ENCODE results near the gene ATM.
"Not testable (repeated sequence)": the region's sequence is repeated elsewhere in the genome, so short reads cannot be mapped to it uniquely, and the experiment has no call there.

The ATM gene

DNA sequence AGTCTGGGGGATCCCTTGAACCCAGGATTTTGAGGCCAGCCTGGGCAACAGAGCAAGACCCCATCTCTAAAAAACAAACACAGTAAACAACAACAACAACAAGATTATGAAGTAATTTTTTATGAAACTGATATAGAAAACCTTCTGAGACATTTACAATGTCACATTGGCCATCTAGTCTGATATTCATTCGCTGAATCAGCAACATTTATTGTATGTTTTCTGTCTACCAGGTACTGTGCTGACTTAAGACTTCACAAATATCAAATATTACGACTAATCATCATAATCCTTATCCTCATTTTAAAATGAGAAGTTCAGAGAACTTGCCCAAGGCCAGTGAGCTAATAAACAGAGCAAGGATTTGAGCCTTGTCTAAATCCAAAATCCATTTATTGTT is 120.8 kb downstream of the ATM start:
- Histone ChIP-seq H3K9ac (ENCODE audit: low read length) (no peak overlapping the region), H3K4me3 (ENCODE audit: low read depth in 1 of 2, low read length in 2 of 2) (no peak overlapping the region), H3K27ac (ENCODE audit: low read depth, low read length) (no peak overlapping the region), H3K9me3 (ENCODE audit: low read length) (no peaks in the 10 kb centered on the region), H3K4me1 (ENCODE audit: insufficient read depth, low read length) (no peaks in the 10 kb centered on the region), H3K36me3 (ENCODE audit: insufficient read depth, low read length) (no peaks in the 10 kb centered on the region), H3K27me3 (ENCODE audit: control insufficient read depth in 1 of 2, insufficient read depth in 2 of 2, low read length in 2 of 2) (no peaks in the 10 kb centered on the region)

GRCh38 chr11:108345767-108346166 is 122.9 kb downstream of the ATM start:
- Histone ChIP-seq H3K27me3 (ENCODE audit: control insufficient read depth in 1 of 2, insufficient read depth in 2 of 2, low read length in 2 of 2) (no peaks in the 10 kb centered on the region), H3K4me1 (ENCODE audit: insufficient read depth, low read length) (no peaks in the 10 kb centered on the region), H3K27ac (ENCODE audit: low read depth, low read length) (no peak overlapping the region)

DNA sequence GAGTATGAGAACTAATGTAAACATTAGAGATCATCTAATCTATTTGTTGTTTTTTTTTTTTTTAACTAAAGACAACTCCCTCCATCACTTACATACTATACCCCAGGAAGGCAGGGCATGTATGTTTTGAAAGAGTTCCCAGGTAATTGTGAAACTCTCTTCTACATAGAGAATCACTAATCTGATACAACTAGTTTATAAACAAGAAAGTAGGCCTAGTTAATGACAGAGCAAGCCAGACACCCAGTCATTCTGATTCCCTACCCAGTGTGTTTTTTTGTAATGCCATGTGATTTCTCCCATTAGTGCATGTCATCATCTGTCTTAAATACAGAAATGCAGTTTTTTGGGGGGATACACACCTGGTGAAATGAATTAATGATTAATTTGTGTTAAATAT is 123.6 kb downstream of the ATM start:
- no peak overlapping the region for H3K9ac ChIP-seq (ENCODE audit: low read length)
- H3K4me1 ChIP-seq (ENCODE audit: insufficient read depth, low read length) = no peaks in the 10 kb centered on the region
- H3K36me3 ChIP-seq (ENCODE audit: insufficient read depth, low read length) = peaks cover 3% of the 10 kb centered on the region
- no peak overlapping the region for H3K4me3 ChIP-seq (ENCODE audit: low read depth in 1 of 2, low read length in 2 of 2)
- no peaks in the 10 kb centered on the region for H3K9me3 ChIP-seq (ENCODE audit: low read length)
- H3K27ac ChIP-seq (ENCODE audit: low read depth, low read length) = no peak overlapping the region
- no peaks in the 10 kb centered on the region for H3K27me3 ChIP-seq (ENCODE audit: control insufficient read depth in 1 of 2, insufficient read depth in 2 of 2, low read length in 2 of 2)

More at GRCh38 chr11:108345767-108346166, 122.9 kb downstream of the ATM start:
- Histone ChIP-seq H3K4me3 (ENCODE audit: low read depth in 1 of 2, low read length in 2 of 2) (no peak overlapping the region), H3K9me3 (ENCODE audit: low read length) (no peaks in the 10 kb centered on the region), H3K36me3 (ENCODE audit: insufficient read depth, low read length) (no peaks in the 10 kb centered on the region), H3K9ac (ENCODE audit: low read length) (no peak overlapping the region)

GRCh38 chr11:108351468-108351867 is 128.6 kb downstream of the ATM start:
- Histone ChIP-seq H3K9ac (ENCODE audit: low read length) (no peak overlapping the region), H3K27ac (ENCODE audit: low read depth, low read length) (no peak overlapping the region), H3K9me3 (ENCODE audit: low read length) (no peaks in the 10 kb centered on the region), H3K4me1 (ENCODE audit: insufficient read depth, low read length) (no peaks in the 10 kb centered on the region), H3K4me3 (ENCODE audit: low read depth in 1 of 2, low read length in 2 of 2) (no peak overlapping the region), H3K27me3 (ENCODE audit: control insufficient read depth in 1 of 2, insufficient read depth in 2 of 2, low read length in 2 of 2) (no peaks in the 10 kb centered on the region), H3K36me3 (ENCODE audit: insufficient read depth, low read length) (peaks cover 39% of the 10 kb centered on the region)

DNA sequence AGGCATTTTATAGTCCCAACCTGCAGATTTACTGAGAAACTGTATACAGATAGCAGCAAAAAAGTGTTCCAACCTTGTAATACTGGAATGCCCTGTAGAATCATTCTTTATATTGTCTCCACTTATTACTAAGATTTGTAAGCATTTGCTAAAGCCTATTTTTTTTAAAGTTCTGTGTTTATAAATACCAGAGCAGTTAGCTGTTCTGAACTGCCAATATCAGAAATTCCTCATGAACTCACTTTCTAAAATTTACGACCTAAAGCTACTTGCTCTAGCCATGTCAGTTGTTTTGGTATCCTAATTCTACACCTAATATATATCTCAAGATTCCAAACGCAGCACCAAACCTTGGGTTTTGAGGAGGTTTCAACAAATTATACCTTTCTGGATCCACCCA is 141.3 kb downstream of the ATM start:
- H3K4me1 ChIP-seq (ENCODE audit: insufficient read depth, low read length) = no peaks in the 10 kb centered on the region
- no peaks in the 10 kb centered on the region for H3K9me3 ChIP-seq (ENCODE audit: low read length)

DNA sequence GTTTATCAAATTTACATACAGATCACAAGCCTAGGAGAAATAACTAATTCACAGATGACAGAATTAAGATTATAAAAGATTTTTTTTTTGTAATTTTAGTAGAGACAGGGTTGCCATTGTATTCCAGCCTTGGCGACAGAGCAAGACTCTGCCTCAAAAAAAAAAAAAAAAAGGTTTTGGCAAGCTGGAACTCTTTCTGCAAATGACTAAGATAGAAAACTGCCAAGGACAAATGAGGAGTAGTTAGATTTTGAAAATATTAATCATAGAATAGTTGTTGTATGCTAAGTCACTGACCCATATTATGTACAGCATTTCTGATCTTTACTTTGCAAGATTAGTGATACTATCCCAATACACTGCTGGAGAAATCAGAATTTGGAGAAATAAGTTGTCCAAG is 145.3 kb downstream of the ATM start:
- H3K9ac ChIP-seq (ENCODE audit: low read length) = no peak overlapping the region
- H3K27ac ChIP-seq (ENCODE audit: low read depth, low read length) = no peak overlapping the region
- H3K27me3 ChIP-seq (ENCODE audit: control insufficient read depth in 1 of 2, insufficient read depth in 2 of 2, low read length in 2 of 2) = no peaks in the 10 kb centered on the region
- H3K36me3 ChIP-seq (ENCODE audit: insufficient read depth, low read length) = peaks cover 12% of the 10 kb centered on the region
- H3K4me1 ChIP-seq (ENCODE audit: insufficient read depth, low read length) = no peaks in the 10 kb centered on the region
- no peaks in the 10 kb centered on the region for H3K9me3 ChIP-seq (ENCODE audit: low read length)
- no peak overlapping the region for H3K4me3 ChIP-seq (ENCODE audit: low read depth in 1 of 2, low read length in 2 of 2)

More for the DNA sequence above, 141.3 kb downstream of the ATM start:
- Histone ChIP-seq H3K4me3 (ENCODE audit: low read depth in 1 of 2, low read length in 2 of 2) (no peak overlapping the region), H3K36me3 (ENCODE audit: insufficient read depth, low read length) (peaks cover 12% of the 10 kb centered on the region), H3K27ac (ENCODE audit: low read depth, low read length) (no peak overlapping the region), H3K9ac (ENCODE audit: low read length) (no peak overlapping the region), H3K27me3 (ENCODE audit: control insufficient read depth in 1 of 2, insufficient read depth in 2 of 2, low read length in 2 of 2) (no peaks in the 10 kb centered on the region)

GRCh38 chr11:108369064-108369463 is 146.2 kb downstream of the ATM start:
- H3K27ac ChIP-seq (ENCODE audit: low read depth, low read length) = no peak overlapping the region

DNA sequence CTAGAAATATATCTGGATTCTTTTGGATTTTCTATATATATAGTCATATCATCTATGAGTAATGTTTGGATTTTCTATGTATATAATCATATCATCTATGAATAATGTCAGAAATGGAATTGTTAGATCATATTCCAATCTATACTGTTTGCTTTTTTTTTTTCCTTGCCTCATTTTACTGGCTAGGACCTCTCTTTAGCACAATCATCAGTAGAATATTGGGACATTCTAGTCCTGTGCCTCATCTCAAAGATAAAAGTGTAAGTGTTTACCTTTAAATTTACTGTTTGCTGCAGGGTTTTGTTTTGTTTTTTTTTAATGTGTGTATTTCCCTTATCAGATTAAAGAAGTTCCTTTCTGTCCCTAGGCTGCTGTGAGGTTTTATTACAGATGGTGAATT is 147.4 kb downstream of the ATM start:
- Histone ChIP-seq H3K9ac (ENCODE audit: low read length) (no peak overlapping the region), H3K27ac (ENCODE audit: low read depth, low read length) (no peak overlapping the region), H3K4me3 (ENCODE audit: low read depth in 1 of 2, low read length in 2 of 2) (no peak overlapping the region), H3K4me1 (ENCODE audit: insufficient read depth, low read length) (no peaks in the 10 kb centered on the region), H3K27me3 (ENCODE audit: control insufficient read depth in 1 of 2, insufficient read depth in 2 of 2, low read length in 2 of 2) (no peaks in the 10 kb centered on the region), H3K9me3 (ENCODE audit: low read length) (no peaks in the 10 kb centered on the region), H3K36me3 (ENCODE audit: insufficient read depth, low read length) (no peaks in the 10 kb centered on the region)

More at GRCh38 chr11:108369064-108369463, 146.2 kb downstream of the ATM start:
- Histone ChIP-seq H3K9me3 (ENCODE audit: low read length) (no peaks in the 10 kb centered on the region), H3K4me1 (ENCODE audit: insufficient read depth, low read length) (no peaks in the 10 kb centered on the region), H3K27me3 (ENCODE audit: control insufficient read depth in 1 of 2, insufficient read depth in 2 of 2, low read length in 2 of 2) (no peaks in the 10 kb centered on the region), H3K36me3 (ENCODE audit: insufficient read depth, low read length) (peaks cover 11% of the 10 kb centered on the region), H3K4me3 (ENCODE audit: low read depth in 1 of 2, low read length in 2 of 2) (no peak overlapping the region), H3K9ac (ENCODE audit: low read length) (no peak overlapping the region)

DNA sequence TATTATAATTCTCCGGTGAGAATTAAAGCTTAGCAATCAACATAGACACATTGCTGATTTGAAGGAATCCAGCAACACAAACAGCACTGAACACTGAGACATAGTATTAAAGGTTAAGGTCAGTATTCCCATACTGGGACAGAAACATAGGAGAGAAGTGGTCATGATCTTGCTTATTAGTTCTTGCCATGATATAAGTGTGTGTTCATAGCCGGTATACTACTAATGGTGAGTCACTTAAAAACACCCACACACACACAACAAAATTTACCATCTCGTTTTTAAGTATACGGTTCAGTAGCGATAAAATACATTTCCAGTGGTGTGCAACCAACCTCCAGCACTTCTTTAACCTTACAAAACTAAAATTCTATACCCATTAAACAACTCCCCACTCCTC is 148.1 kb downstream of the ATM start:
- Histone ChIP-seq H3K36me3 (ENCODE audit: insufficient read depth, low read length) (no peaks in the 10 kb centered on the region), H3K4me3 (ENCODE audit: low read depth in 1 of 2, low read length in 2 of 2) (no peak overlapping the region), H3K9ac (ENCODE audit: low read length) (no peak overlapping the region), H3K4me1 (ENCODE audit: insufficient read depth, low read length) (no peaks in the 10 kb centered on the region), H3K9me3 (ENCODE audit: low read length) (no peaks in the 10 kb centered on the region), H3K27me3 (ENCODE audit: control insufficient read depth in 1 of 2, insufficient read depth in 2 of 2, low read length in 2 of 2) (no peaks in the 10 kb centered on the region), H3K27ac (ENCODE audit: low read depth, low read length) (no peak overlapping the region)

- H3K4me3 ChIP-seq (ENCODE audit: low read depth in 1 of 2, low read length in 2 of 2) = not testable (repeated sequence)
Observed at GRCh38 chr11:108373505-108373904, 150.6 kb downstream of the ATM start.

DNA sequence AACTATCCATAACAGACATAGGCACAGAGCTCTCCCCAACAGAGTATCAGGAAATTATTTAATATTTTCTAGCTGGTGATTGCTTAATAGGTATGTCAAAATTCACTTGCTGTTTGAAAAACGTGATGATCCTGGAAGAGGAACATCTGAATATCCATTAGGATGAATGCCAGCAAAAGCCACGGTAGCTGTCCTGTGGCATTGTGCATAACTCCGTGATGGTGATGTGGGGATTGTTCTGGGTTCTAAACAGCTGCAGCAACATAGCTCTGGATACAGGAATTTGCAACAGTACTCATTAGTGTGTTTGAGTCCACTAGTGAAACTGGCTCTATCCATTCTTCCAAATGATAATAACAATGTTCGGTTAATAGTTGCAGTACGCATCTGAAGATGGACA is 165.7 kb downstream of the ATM start:
- H3K27me3 ChIP-seq (ENCODE audit: control insufficient read depth in 1 of 2, insufficient read depth in 2 of 2, low read length in 2 of 2) = no peaks in the 10 kb centered on the region
- H3K9me3 ChIP-seq (ENCODE audit: low read length) = no peaks in the 10 kb centered on the region
- H3K36me3 ChIP-seq (ENCODE audit: insufficient read depth, low read length) = no peaks in the 10 kb centered on the region
- H3K9ac ChIP-seq (ENCODE audit: low read length) = no peak overlapping the region
- H3K4me3 ChIP-seq (ENCODE audit: low read depth in 1 of 2, low read length in 2 of 2) = no peak overlapping the region
- H3K27ac ChIP-seq (ENCODE audit: low read depth, low read length) = no peak overlapping the region
- no peaks in the 10 kb centered on the region for H3K4me1 ChIP-seq (ENCODE audit: insufficient read depth, low read length)

More at GRCh38 chr11:108373505-108373904, 150.6 kb downstream of the ATM start:
- H3K4me1 ChIP-seq (ENCODE audit: insufficient read depth, low read length); H3K27ac ChIP-seq (ENCODE audit: low read depth, low read length); H3K9ac ChIP-seq (ENCODE audit: low read length); H3K27me3 ChIP-seq (ENCODE audit: control insufficient read depth in 1 of 2, insufficient read depth in 2 of 2, low read length in 2 of 2); H3K9me3 ChIP-seq (ENCODE audit: low read length); H3K36me3 ChIP-seq (ENCODE audit: insufficient read depth, low read length): not testable (repeated sequence)

- H3K36me3 ChIP-seq (ENCODE audit: insufficient read depth, low read length) = no peaks in the 10 kb centered on the region
- H3K27ac ChIP-seq (ENCODE audit: low read depth, low read length) = no peak overlapping the region
- no peak overlapping the region for H3K4me3 ChIP-seq (ENCODE audit: low read depth in 1 of 2, low read length in 2 of 2)
- no peaks in the 10 kb centered on the region for H3K27me3 ChIP-seq (ENCODE audit: control insufficient read depth in 1 of 2, insufficient read depth in 2 of 2, low read length in 2 of 2)
- H3K9me3 ChIP-seq (ENCODE audit: low read length) = no peaks in the 10 kb centered on the region
- no peak overlapping the region for H3K9ac ChIP-seq (ENCODE audit: low read length)
- no peaks in the 10 kb centered on the region for H3K4me1 ChIP-seq (ENCODE audit: insufficient read depth, low read length)
Observed at GRCh38 chr11:108392353-108392752, 169.5 kb downstream of the ATM start.

Data from muscle layer of colon (tissue), 2 donors.